Dermis blood vessel endothelial cell (primary cell): Measurements from ENCODE around the gene CCDC86. TPM values are rescaled to one million over a fixed set of nuclear protein-coding genes. Genes with fewer than 3 reads are reported as not detected.
"Not testable (repeated sequence)": the region's sequence is repeated elsewhere in the genome, so short reads cannot be mapped to it uniquely, and the experiment has no call there.

Experiments used
- DNase-seq: peaks from one replicate; pipeline ENCODE4 v3.0.0; 2010
- total RNA-seq: library from RNA; depleted of rRNA; stranded (reverse); fragments of >200 nt; gene quantifications from 2 replicates; pipeline ENCODE4 v1.2.3, GENCODE V29; 2014

CCDC86 gene, protein sequence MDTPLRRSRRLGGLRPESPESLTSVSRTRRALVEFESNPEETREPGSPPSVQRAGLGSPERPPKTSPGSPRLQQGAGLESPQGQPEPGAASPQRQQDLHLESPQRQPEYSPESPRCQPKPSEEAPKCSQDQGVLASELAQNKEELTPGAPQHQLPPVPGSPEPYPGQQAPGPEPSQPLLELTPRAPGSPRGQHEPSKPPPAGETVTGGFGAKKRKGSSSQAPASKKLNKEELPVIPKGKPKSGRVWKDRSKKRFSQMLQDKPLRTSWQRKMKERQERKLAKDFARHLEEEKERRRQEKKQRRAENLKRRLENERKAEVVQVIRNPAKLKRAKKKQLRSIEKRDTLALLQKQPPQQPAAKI
- total RNA-seq, result 14.0 and 31.2 TPM in 2 replicates

DNA sequence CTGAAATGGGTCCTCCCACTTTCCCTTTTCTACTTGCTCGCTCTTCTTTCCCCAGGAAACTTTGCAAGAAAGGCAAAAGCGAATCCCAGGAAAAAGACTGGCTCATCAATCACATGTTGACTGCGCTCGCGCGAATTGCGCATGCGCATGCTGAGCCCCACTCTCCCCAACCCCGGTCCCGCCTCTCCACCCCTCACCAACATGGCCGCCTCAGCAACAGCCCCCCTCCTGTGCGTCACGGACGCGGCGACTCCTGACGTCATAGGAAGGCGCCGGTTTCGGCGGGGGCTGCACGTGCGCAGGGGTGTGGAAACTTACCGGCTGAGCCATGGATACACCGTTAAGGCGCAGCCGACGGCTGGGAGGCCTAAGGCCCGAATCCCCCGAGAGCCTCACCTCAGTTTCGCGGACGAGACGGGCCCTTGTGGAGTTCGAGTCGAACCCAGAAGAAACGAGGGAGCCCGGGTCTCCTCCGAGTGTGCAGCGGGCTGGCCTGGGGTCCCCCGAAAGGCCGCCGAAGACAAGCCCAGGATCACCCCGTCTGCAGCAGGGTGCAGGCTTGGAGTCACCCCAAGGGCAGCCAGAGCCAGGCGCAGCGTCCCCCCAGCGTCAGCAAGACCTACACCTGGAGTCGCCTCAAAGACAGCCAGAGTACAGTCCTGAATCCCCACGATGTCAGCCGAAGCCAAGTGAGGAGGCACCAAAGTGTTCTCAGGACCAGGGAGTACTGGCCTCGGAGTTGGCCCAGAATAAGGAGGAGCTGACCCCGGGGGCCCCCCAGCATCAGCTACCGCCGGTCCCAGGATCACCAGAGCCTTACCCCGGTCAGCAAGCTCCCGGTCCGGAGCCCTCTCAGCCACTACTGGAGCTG, at the start of gene CCDC86:
Gene CCDC86, plus strand, starts transcription at position 317 of the 871 bp plus-strand sequence. Its CDS starts 12 bp downstream, at position 329.
- DNase-seq, result peak; percentile 98

DNA sequence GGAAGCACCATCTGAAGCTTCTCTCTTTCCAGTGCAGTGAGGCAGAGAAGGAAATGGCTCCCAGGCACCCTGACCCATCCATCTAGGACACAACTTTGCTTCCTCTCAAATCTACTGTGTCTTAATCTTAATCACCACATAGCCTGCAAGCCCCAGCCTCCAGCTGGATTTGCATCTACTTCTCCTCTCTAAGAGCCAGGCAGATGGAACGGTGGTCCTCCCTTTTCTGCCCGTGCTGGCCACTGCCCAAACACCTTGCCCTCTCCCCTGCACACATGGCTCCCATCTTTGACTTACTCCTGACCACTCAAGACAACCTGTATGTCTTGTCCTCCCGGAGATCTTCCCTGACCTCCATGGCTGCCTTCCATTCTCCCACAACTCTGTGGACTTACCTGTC, 49.4 kb upstream of the CCDC86 start:
- DNase-seq, result no peak

DNA sequence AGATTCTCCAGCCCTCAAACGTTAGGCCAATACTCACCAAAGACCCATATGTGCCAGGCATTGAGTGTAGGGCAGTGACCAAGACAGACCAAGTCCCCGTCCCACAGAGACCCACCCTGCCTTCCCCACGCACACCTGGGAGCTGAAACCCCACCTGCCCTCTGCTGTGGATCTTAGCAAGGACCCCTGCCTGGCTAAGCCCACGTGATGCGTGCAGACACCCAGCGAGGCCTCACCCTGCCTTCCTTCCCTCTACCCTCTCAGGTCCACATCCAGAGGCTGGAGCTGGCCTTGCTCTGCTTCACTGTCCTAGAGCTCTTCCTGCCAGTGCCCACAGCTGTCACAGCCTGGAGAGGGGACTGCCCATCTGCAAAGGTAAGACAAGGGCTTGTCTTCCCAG, 46.6 kb upstream of the CCDC86 start:
- DNase-seq, result no peak

DNA sequence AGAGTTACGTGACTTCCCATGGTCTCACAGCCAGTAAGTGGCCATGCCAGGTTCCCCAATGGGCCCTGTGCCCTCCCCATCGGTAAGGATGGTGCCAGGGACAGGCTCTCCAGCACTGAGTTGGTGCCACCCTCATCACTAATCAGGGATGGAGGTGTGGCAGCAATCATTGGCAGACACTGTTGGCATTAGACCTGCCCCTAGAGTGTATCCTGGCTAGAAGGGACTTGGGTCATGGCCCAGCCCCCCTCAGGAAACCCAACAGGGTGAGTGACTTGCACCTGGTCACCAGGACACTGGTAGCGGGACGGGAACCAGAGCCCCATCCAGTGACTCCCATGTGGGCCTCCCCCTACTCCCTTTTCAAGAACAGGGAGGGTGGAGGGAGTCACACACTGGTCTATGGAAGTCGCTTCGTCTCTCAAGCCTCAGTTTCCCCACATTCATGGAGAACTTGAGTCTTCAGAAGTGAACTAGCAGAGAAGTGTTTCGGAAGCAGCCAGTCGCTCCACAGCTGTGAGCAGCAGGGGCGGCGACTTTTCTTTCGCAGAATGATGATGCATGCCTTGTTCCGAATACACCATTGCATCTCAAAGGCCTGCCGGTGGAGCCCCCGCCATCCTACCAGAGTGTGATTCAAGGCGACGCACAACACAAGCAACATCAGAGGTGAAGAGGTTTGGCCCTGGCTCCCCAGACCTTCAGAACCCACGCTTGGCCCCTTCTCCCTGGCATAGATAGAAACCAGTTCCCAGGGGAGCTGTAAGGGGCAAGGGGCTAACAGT, 43.9 kb upstream of the CCDC86 start:
- no peak for DNase-seq

DNA sequence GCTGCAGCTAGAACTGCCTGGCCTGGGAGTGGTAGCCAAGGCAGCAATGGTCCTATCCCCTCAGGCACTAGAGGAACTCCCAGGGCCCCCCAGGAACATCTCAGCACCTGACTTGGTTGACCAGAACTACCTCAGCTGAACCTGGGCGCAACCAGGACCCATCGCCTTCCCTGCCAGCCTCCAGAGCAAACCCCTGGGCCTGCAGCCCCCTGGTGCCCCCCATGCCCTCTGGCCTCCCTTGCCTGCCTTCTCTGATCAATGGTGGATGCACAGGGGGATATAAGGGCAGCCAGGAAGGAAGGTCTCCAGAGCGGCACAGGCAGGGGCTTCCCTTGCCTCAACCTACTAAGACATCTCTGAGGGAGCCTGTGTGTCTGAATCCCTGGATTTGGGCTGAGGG, 43.3 kb upstream of the CCDC86 start:
- DNase-seq, result no peak

DNA sequence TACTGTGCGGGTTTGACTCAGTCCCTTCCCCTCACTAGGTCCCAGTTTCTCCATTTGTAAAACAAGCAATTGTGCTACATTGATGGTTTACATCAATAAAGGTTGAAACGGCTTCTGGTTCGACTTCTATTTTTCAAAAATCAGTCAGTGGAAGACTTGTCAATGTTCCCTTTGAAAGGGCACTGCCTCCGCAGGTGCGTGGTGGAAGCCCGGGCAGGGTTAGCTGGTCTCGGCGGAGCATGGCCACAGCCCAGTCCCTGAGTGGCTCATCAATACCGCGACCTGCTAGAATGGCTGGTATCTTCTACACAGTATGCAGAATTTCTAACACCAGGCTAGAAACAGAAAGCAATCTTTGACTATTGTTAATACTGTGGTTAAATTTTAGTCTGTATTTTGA, 40.7 kb upstream of the CCDC86 start:
- DNase-seq, result no peak

DNA sequence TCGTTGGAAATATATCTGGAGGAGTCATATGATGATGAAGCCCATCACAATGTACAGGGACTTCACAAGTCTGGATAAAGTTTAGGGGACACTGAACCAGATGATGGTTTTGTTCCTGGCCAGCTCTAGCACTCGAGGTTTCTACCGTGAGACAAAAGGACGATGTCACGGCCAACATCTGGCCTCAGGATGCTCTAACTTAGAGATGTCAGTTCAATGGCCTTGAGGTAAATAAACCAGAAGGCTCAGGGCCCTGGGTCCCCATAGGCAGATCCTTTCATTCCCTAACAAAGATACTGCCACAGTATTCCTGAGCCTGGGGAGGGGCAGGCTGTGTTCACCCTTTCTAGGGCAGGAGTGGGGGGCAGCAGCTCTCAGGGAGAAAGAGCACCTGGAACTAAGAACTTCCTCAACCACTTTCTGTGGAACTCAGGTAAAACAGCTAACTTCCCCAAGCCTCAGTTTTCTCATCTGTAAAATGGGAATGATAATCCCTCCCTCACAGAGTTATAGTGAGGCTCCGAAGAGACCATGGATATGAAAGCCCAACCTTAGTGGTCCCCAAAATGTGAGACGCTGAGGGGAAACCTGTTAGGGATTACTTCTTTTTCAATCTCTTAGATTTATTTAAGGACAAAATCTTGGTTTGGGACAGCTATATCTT, 38.5 kb upstream of the CCDC86 start:
- DNase-seq, result no peak

DNA sequence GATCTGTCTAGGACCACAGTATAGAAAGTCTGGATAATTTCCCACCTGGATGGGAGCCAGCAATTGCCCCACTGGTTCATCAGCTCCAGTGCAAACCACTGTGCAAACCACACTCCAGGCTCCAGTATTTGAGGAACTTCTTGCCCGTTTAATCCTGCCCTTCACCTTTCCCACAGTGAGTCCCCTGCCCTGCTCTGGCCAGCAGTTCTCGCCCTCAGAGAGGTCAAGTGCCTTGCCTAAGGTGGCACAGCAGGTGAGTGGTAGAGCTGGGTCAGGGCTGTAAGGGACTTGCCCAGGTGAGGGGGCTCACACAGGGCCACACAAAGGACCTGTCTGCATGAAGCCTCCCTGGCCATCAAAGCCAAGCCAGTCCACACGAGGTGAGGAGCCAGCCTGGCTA, 32.7 kb upstream of the CCDC86 start:
- DNase-seq, result no peak

DNA sequence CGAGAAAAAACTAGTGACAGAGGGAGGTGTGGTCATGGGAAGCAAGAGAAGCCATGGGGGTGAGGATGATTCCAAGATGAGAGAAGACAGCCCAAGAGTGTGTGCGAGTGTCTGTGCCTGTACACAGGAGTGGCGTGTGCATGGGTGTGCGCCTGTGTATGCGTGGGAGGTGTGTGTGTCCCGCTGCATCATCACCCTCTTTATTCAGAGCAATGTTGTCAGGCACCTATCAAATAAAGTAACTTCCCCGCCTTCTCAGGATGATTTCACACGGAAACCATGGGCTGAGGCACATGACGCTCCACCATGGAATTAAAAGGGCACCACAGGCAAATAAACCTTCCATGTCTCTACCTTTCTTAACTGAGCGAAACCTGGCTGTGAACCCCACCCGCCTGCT, 32.2 kb upstream of the CCDC86 start:
- DNase-seq, result no peak

DNA sequence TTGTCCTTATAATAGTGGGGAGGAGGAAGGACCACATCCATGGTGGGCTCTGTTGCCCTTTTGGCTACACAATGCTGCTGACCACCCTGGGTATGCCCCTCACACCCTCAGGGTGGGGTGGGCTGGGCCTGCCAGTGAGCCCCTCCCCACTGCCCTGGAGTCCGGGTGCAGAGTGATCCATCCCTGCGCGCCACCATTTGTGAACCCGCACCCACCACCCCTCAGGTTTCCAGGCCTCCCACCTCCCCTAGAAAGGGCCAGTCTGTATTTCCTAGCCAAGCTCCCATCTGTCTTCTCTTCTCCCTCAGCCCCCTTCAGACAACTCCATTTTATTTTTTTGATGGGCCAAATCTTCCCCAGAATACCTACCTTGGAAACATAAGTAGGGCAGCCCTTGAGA, 31.8 kb upstream of the CCDC86 start:
- no peak for DNase-seq

DNA sequence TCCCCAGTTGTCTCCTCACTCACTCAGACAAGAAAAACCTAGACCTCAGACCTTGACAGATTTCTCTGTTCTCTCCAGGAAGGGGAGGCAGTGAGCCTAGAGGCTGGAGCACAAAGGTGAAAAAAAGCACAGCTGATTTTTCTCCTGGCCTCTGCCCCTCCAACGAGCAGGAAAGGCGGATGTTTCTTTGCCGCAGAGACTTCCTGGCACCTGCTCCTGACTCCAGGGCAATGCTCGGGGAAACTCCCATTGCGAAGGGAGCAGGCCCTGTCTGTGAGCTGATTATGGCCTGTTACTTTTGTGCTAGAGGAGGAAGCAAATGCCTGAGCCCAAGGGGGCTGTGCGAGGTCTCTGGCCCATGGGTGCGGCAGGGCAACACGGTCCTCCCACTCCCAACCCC, 31.3 kb upstream of the CCDC86 start:
- peak; percentile 87 for DNase-seq

- DNase-seq, result no peak
These were observed 28.6 kb upstream of the CCDC86 start for GRCh38 chr11:60813324-60813723.

- no peak for DNase-seq
These were observed 27.8 kb upstream of the CCDC86 start for GRCh38 chr11:60814112-60814511.

DNA sequence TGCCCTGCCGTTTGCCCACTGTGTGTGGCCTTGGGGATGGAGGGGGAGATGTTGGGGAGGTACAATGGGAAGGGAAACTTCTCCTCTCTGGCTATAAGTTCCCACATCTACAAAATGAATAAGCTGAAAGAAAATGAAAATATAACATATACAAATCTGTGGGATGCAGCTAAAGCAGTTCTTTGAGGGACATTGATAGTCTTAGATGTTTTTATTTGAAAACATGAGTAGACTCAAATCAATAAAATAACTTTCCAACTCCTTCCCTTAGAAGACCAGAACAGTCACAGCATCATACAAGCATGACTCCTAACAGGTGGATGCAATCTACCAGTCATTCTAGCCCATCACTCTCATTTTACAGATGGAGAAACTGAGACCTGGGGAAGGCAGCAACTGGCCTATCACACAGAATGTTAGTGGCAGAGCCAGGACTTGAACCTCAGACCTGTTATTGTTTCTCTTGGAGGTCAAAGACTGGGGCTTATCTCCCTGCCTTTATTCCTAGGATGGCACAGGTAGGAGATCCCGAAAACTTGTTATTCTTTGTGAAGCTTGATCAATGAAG, 25.2 kb upstream of the CCDC86 start:
- no peak for DNase-seq

GRCh38 chr11:60818057-60818456, 23.9 kb upstream of the CCDC86 start:
- DNase-seq, result no peak

DNA sequence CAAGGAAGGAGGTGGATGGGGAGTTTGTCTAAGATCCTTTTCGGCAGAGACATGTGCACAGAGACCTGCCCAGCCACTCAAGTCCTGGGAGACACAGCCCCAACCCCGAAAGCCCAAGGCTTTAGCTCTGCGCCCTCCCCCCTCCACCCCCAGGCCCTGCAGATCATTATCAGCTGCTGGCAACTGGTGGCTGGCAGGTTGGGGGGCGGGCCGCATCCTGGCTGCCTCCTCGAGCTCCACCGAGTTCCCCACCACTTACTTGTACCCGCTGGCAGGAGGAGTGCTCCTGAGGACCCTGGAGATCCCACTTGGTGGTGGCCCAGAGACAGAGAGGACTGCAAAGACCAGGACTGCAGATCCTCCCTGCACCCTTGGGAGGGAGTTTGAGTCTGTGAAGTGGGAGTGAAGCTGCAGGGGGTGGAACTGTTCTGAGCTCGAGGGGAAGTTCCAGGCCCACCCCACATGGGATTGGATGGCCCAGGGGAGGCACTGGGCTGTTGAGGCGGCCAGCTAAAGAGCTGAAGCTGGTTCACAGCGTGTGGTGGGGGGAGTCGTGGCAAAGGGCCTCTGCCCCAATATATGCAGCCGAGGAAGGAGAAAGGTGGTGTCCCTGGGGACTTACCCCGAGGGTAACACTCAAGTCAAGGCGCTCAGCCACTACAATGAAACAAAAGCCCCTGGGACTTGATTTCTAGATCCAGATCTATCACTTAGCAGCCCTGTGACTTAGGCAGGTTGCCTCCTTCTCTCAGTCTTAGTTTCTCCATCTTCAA, 19.9 kb upstream of the CCDC86 start:
- DNase-seq, result no peak

DNA sequence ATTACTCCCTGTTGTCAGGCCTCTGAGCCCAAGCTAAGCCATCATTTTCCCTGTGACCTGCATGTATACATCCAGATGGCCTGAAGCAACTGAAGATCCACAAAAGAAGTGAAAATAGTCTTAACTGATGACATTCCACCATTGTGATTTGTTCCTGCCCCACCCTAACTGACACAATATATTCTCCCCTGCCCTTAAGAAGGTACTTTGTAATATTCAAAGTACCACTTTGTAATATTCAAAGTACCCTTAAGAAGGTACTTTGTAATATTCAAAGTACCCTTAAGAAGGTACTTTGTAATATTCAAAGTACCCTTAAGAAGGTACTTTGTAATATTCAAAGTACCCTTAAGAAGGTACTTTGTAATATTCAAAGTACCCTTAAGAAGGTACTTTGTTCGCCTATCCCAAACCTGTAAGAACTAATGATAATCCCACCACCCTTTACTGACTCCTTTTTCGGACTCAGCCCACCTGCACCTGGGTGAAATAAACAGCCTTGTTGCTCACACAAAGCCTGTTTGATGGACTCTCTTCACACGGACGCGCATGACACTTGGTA, 18.1 kb upstream of the CCDC86 start:
- not testable (repeated sequence) for DNase-seq

DNA sequence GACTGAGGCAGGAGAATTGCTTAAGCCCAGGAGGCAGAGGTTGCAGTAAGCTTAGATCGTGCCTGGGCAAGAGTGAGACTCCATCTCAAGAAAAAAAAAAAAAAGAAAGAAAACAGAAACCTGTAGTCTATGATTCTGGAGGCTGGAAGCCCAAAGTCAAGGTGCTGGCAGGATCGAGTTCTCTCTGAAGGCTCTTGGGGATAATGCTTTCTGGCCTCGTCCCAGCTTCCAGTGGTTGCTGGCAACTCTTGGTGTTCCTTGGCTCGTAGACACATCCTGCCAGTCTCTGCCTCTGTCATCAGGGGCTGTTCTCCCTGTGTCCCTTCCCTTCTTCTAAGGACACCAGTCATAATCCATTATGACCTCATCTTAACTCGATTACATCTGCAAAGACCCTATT, 16.8 kb upstream of the CCDC86 start:
- DNase-seq, result no peak

DNA sequence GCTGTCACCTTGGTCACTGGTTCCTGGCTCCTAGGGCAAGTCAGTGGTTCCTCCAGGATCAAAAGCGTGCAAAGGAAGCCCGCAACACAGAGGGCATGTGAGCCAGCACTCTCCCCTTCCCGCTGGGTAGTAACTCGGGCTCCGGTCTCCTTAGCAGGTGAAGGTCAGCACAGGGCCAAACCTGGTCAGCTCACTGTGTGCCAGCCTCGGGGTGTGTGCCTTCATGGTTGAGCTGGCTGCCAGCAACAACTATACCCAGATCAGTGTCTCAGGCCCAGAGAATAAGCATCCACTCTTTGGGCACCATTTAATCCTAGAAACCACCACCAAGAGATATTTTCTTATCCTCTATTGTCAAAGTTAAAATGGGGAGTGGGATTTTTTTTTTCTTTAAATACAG, 16.1 kb upstream of the CCDC86 start:
- no peak for DNase-seq

DNA sequence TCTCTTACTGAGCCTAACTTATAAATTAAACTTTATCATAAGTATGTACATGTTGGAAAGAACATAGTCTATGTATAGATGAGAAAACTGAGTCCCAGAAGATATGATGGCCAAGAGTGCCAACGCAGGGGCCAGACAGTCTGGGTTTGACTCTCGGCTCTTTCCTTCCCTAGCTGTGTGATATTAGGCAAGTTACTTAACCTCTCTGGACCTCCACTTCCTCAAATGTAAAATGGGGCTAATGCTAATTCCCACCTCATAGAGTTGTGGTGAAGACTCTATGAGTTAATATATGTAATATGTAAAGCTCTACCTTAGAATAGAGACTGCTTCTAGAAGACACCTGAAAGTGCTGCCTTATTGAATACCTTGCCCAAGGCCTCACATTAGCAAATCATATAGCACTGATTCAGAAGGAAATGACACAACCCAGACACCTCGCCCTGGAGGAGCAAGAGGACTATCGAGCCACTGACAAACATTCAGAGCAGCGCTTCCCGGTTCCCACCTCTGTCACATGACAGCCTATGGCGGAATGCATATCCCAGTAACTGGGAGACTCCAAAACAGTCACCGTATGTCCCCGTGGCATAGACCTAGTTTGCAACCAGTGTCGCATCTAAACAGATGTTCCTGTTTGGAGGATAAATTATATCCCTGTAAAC, 11.3 kb upstream of the CCDC86 start:
- no peak for DNase-seq

- peak; percentile 92 for DNase-seq
These were observed 10.8 kb upstream of the CCDC86 start for GRCh38 chr11:60831143-60831500.
